ENCODE measurements around the gene SPDEF. TPM values are rescaled to one million over a fixed set of nuclear protein-coding genes. Genes with fewer than 3 reads are reported as not detected.

SPDEF gene
- total and polyA plus RNA-seq, 10 of the 15 experiments (the other 5 are each of a cell fraction or from before 2014, with no cell fraction given): not detected

DNA sequence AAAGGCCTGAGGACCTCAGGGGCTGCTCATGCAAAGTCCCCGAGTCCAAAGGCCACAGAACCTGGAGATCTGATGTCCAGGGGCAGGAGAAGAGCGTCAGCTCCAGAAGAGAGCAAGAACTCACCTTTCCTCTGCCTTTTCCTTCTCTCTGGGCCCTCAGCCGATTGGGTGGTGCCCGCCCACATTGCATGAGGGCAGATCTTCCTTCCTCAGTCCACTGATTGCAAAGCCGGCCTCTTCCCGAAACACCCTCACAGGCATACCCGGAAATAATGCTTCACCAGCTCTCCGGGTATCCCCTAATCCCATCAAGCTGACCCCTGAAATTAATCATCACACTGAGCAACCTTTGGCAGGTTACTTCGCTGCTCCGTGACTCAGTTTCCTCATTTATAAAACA, 33.4 kb downstream of the SPDEF start:
- Histone ChIP-seq H3K9me3 (replicated peaks; ENCODE audit: control insufficient read depth, insufficient read depth, low read length) (no peaks in the 10 kb centered on the region), H3K79me2 (ENCODE audit: control insufficient read depth, insufficient read depth, low read length) (no peaks in the 10 kb centered on the region), H4K20me1 (ENCODE audit: control insufficient read depth, insufficient read depth) (no peaks in the 10 kb centered on the region), H2AFZ (ENCODE audit: control insufficient read depth, low read depth, low read length) (no peak overlapping the region), H3K4me2 (ENCODE audit: control insufficient read depth, insufficient read depth) (no peak overlapping the region), H3K36me3 (ENCODE audit: control insufficient read depth in 2 of 2, insufficient read depth in 2 of 2, low read length in 1 of 2) (no peaks in the 10 kb centered on the region), H3K4me3 (no peak overlapping the region), H3K4me1 (ENCODE audit: control insufficient read depth, insufficient read depth, low read length) (no peaks in the 10 kb centered on the region), H3K27ac (ENCODE audit: control insufficient read depth, insufficient read depth) (no peak overlapping the region), H3K27me3 (replicated peaks in 1 of 2; ENCODE audit: control insufficient read depth in 2 of 2, insufficient read depth in 2 of 2, low read length in 1 of 2) (no peaks in the 10 kb centered on the region; a peak in 1 of 4 replicates), H3K9ac (ENCODE audit: control insufficient read depth, insufficient read depth, low read length) (no peak overlapping the region)
- in situ Hi-C loops (cut with MboI): no loop called here
- BruUV-seq (replicated peaks): no TSS peak
- ChIA-PET SMC1A (ENCODE audit: uncharacterized antibody, unreplicated experiment) (interaction anchor here (1.1 kb wide), 1 partner anchor 47 kb away, joined by 3 read pairs; no protein-coding TSS in a partner anchor), CTCF (interaction anchor here (1.7 kb wide), 1 partner anchor 63 kb away, joined by 5 read pairs; no protein-coding TSS in a partner anchor), POLR2A (interaction anchor here (0.8 to 1.2 kb wide), 3 partner anchors 13 to 438 kb away, joined by 3 read pairs; no protein-coding TSS in a partner anchor), RAD21 (ENCODE audit: unreplicated experiment) (no interaction called here)
- ATAC-seq (no peak), FAIRE-seq (no peak), DNase-seq (ENCODE audit: low read depth, low spot score) (no peak)
- intact Hi-C loops (cut with micrococcal nuclease; ENCODE audit: unreplicated experiment): no loop called here
- 50% methylated on average over 10 of the region's 10 CpGs for WGBS (ENCODE audit: insufficient coverage, insufficient replicate concordance, low lambda C conversion rate, missing lambda C conversion rate)
- no peak for TF ChIP-seq ZNF24 (IDR thresholded peaks at IDR 0.05)
- TF ChIP-seq MTA2 (IDR thresholded peaks at IDR 0.05; ENCODE audit: low read depth): no peak
- TF ChIP-seq, protein P1, sequence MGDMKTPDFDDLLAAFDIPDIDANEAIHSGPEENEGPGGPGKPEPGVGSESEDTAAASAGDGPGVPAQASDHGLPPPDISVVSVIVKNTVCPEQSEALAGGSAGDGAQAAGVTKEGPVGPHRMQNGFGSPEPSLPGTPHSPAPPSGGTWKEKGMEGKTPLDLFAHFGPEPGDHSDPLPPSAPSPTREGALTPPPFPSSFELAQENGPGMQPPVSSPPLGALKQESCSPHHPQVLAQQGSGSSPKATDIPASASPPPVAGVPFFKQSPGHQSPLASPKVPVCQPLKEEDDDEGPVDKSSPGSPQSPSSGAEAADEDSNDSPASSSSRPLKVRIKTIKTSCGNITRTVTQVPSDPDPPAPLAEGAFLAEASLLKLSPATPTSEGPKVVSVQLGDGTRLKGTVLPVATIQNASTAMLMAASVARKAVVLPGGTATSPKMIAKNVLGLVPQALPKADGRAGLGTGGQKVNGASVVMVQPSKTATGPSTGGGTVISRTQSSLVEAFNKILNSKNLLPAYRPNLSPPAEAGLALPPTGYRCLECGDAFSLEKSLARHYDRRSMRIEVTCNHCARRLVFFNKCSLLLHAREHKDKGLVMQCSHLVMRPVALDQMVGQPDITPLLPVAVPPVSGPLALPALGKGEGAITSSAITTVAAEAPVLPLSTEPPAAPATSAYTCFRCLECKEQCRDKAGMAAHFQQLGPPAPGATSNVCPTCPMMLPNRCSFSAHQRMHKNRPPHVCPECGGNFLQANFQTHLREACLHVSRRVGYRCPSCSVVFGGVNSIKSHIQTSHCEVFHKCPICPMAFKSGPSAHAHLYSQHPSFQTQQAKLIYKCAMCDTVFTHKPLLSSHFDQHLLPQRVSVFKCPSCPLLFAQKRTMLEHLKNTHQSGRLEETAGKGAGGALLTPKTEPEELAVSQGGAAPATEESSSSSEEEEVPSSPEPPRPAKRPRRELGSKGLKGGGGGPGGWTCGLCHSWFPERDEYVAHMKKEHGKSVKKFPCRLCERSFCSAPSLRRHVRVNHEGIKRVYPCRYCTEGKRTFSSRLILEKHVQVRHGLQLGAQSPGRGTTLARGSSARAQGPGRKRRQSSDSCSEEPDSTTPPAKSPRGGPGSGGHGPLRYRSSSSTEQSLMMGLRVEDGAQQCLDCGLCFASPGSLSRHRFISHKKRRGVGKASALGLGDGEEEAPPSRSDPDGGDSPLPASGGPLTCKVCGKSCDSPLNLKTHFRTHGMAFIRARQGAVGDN (IDR thresholded peaks at IDR 0.05): no peak
- no peak for TF ChIP-seq EGR1 (IDR thresholded peaks at IDR 0.05; ENCODE audit: borderline replicate concordance in 1 of 2, low read depth in 2 of 2, low read length in 2 of 2)
- TF ChIP-seq SPI1 (IDR thresholded peaks at IDR 0.05; ENCODE audit: borderline replicate concordance, insufficient read depth, low read depth, low read length): no peak
- TF ChIP-seq HDGF (IDR thresholded peaks at IDR 0.05): no peak
- no peak for TF ChIP-seq RFX5 (IDR thresholded peaks at IDR 0.05; ENCODE audit: low read depth, low read length)
- TF ChIP-seq HDAC6 (IDR thresholded peaks at IDR 0.05; ENCODE audit: unreplicated experiment): no peak
- TF ChIP-seq POU2F2 (IDR thresholded peaks at IDR 0.05; ENCODE audit: borderline replicate concordance, low read depth, low read length): no peak
- TF ChIP-seq SKIL (IDR thresholded peaks at IDR 0.05; ENCODE audit: low read depth, poor library complexity, severe bottlenecking): no peak
- no peak for TF ChIP-seq ASH2L (IDR thresholded peaks at IDR 0.05; ENCODE audit: borderline replicate concordance, low read depth)
- TF ChIP-seq PRDM15 (CRISPR knock-in tag; IDR thresholded peaks at IDR 0.05): no peak

All from GM12878 (cell line).